GM19452 (cell line): Measurements from ENCODE around the gene NELFB.
"Not testable (repeated sequence)": the region's sequence is repeated elsewhere in the genome, so short reads cannot be mapped to it uniquely, and the experiment has no call there.

ENCODE experiments used
- ATAC-seq: cut with Tn5 transposase; IDR thresholded peaks from one replicate; pipeline ENCODE4 v1.9.1; 2021; ENCODE audit not compliant: unreplicated experiment

NELFB gene

DNA sequence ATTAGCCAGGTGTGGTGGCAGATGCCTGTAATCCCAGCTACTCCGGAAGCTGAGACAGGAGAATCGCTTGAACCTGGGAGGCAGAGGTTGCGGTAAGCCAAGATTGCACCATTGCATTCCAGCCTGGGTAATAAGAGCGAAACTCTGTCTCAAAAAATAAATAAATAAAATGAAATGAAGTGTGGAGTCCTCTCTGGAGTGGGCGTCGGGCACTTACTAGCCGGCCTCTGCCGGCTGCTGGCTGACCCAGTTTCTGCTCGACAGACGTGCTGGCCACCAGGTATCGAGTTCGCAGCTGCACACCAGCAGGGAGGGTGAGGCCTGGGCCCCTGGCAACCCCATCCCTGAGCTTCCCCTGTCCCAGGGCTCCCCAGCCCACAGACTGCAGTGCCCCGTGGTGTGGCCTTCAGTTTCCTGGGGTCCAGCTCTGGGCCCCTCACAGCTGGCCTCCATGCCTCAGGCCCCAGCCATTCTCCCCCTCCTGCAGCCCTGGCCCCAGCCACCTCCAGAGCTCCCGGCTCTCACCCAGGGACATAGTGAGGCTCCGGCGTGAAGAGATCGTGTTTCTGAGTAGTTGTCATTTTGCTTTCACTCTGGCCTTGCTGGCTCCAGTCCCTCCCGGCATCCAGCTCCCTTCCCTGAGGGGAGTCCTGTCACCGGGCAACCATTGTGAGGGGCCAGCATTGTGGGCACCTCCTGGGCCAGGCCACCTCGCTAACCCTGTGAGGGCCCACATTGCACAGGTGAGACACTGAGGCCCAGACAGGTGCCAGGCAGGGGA is 7.8 kb upstream of the NELFB start:
- ATAC-seq: no peak

DNA sequence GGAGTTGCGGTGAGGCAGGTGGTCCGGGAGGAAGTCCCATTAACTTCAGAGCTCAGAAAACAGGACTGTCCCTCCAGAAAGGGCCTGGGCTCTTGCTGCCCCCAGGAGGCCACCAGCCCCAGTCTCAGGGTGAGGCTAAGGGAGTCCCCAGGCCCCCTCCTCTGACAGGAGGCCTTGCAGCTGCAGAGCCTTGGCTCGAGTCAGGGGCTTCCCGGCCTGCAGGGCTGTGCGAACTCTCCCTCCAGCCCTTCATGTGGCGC is 7.3 kb upstream of the NELFB start:
- ATAC-seq: no peak

DNA sequence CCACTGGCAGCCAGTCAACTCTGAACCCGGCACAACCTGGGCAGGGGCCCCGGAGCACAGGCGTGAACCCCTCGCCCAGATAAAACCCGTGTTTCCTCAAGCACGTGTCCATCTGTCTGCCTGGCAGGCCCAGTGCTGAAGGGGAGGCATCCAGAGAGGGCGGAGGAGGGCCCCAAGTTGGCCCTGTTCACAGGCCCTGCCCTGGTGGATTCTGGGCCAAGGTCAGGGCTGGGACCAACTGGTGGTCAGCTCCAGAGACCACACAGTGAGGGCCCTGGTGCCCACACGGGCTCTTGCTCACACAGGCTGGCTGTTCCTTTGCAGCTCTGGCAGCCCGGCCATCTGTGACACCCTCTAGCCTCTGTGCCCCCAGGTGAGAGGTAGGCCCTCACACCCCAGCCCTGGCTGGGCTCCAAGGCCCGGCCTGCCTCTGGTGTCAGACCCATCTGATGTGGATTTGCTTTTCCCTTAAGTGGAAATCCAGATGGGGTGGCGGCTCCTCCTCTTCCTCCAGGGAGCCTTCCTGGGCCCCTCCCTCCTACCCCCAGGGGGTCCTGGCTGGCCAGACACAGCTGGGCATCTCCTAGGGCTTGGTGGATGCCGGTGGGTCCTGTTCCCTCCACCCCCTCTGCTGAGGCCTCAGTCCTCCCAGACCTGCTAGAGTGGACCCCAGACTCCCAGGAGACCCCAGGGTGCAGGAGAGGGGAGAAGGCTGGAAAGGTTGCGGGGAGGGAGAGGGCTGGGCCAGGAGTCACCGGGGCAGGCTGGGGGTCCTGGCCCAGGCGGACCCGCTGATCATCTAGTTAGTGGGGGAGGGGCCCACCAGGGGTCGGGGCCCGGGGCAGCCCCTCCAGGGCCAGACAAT is 4.6 kb upstream of the NELFB start:
- no peak for ATAC-seq

DNA sequence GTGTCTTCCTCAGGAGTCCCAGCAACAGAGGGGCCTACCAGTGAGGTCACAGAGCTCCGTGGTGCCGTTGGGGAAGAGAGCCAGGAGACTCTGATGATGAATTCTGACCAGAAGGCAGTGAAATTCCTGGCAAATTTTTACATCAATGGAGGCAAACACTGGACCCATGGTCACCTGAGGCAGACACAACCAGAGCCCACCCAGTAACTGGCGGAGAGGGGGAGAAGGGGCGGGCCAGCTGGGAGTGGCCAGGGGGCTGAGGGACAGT is 4.0 kb upstream of the NELFB start, which contains the start of gene STPG3:
STPG3 (plus strand) TSS at position 93 of the 268 bp plus-strand sequence; CDS start at position 94, 1 bp downstream.
- ATAC-seq: no peak

DNA sequence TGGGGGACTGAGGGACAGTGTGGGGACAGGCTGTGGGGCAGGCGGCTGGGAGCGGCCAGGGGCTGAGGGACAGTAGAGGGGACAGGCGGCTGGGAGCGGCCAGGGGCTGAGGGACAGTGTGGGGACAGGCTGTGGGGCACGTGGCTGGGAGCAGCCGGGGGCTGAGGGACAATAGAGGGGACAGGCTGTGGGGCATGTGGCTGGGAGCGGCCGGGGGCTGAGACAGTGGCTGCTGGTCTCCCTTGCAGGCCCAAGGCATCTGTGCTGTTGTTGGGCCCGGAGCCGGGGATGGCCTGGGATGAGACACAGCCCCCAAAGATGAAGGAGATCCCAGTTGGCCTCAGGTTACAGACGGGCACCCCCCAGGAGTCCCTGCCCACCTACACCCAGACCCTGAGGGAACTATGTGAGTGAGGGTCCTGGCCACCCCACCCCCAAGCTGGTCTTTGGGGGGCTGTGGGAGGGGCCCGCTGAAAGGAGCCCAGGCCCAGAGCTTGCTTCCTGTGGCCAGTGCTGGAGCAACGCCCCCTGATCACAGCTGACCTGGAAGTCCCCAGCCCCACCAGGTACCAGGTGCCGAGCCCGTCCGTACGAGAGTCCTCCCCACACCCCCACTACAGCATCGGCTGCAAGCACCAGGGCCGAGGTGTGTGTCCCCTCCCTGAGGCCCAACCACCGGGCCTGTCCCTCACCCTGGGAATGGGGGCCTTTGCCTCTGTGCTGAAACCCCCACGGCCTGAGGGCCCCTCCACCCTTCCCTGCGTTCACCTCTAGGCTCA is 3.4 kb upstream of the NELFB start:
- no peak for ATAC-seq

DNA sequence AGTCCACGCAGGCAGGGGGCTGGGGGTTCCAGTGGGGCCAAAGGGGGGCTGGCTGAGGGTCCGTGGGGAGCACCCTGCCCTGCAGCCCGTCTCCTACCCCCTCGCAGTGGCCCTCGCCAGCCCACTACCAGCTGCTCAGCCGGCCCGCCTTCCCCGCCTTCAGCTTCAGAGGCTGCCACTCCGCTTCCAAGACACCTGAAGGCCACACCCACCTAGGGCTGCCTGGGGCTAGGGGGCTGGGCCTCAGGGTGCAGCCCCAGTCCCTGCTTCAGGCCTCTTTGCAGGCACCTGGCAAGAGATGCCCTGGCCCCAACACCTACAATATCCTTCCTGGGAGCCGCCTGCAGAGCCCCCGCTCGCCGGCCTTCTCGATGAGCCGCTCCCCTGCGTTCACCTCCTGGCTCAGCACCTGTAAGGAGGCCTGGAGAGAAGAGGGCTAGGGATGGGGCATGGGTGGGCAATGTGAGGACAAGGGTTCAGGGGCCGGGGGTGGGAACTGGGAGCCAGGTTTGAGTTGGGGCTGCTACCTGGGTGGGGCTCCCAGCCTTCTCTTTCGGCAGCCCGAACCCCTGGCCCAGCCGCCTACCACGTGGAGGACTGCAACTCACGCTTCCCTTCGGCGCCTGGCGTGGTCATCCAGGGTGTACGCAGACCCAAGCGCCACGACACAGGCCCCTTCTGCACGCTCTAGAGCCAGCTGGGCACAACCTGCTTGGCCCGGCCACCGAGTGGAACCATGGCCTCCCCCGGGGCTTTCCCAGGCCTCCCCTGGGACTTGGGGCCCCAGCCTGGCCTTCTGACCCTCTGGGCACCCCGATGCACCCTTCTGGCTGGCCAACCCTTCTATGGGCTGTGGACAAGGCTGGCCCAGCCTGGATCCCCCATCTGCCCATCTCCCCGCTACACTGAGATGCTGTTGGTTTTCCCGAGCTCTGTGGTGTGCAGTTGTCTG is 2.3 kb upstream of the NELFB start:
- ATAC-seq: no peak

DNA sequence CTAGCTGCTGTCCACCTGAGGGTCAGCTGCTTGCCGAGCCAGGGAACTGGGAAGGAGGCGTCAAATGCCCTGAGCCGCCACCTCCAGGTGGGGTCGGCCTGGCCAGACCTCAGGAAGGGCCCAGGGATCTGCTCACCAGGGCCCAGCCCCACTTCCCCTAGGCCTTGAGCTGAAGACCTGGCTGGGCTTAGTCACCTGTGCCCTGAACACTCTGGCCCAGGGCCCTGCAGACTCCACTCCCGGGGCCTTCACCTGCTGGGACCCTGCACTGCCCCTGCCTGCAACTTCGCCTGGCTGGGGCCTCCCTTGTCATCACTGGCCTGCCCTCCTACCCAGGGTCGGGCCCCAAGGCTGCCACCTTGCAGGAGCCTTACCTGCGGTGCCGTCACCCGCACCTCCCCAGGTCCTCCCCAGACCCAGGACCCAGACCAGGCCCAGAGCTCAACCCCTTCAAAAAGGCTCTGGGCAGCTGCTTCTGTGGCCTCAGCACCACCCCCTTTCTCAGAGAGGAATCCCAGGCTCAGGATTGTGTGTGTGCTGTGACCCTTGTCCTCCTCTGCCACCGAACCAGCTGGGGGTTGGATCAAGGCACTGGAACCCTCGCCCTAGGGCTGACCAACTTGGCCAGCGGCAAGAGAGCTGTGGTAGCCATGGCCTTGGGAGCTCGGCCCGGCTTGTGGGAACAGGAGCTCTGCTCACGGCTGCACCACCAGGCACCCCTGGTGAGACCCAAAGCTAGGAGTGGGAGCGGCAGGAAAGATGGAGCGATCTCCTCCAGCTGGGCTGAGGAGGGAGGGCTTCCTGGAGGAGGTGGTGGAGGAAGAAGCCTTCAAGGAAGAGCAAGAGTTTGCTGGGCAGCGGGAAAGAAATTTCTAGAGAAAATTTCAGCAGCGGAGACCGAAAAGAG is 1.2 kb upstream of the NELFB start:
- no peak for ATAC-seq

DNA sequence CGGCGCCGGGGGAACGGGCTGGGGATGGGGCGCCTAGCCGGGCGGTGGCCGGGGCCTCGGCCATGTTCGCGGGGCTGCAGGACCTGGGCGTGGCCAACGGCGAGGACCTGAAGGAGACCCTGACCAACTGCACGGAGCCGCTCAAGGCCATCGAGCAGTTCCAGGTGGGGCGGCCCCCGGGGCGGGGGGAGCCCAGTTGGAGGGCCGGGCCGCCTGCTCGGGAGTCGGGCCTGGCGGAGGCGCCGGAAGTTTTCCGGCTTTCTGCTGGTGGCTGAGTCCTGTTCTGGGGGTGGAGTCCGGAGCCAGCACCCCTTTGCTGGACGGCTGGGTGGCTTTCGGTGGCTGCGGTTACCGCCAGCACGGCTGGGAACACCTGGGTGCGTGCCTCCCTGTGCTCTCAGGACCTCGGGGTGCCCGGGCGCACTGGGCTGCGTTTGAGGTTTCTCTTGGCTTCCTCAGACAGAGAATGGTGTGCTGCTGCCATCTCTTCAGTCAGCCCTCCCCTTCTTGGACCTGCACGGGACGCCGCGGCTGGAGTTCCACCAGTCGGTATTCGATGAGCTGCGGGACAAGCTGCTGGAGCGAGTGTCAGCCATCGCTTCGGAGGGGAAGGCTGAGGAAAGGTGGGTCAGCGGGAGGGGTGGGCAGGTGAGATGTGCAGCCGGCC is 454 bp downstream of the NELFB start:
- peak; percentile 41 for ATAC-seq

DNA sequence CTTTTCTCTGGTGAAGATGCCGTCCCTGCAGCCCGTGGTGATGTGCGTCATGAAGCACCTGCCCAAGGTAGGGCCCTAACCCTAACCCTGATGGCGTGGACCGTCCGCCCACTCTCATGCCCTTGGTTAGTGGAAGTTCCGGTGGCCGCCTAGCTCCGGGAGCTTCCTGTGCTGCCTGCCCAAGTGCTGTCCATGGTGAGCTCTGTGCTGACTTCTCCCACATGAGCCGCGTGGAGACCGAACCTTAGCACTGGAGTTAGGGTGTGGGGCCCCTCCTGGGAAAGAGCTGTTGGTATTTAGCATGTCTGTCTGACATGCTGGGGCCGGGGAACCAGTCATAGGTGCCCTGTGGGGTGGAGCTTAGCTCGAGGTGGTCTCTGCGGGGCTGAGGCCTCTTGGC is 1.2 kb downstream of the NELFB start:
- ATAC-seq: no peak

DNA sequence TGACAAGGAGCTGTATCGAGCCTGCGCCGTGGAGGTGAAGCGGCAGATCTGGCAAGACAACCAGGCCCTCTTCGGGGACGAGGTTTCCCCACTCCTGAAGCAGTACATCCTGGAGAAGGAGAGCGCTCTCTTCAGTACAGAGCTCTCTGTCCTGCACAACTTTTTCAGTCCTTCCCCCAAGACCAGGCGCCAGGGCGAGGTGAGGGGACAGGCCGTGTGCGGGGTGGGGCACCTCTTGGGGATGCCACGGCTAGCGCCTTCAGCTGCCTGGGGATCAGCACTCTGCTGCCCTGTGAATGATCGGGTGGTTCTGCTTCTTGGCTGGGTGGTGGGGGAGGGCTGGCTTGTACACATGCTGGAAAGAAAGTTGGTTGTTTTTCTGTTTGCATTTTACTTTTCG is 1.7 kb downstream of the NELFB start:
- no peak for ATAC-seq

DNA sequence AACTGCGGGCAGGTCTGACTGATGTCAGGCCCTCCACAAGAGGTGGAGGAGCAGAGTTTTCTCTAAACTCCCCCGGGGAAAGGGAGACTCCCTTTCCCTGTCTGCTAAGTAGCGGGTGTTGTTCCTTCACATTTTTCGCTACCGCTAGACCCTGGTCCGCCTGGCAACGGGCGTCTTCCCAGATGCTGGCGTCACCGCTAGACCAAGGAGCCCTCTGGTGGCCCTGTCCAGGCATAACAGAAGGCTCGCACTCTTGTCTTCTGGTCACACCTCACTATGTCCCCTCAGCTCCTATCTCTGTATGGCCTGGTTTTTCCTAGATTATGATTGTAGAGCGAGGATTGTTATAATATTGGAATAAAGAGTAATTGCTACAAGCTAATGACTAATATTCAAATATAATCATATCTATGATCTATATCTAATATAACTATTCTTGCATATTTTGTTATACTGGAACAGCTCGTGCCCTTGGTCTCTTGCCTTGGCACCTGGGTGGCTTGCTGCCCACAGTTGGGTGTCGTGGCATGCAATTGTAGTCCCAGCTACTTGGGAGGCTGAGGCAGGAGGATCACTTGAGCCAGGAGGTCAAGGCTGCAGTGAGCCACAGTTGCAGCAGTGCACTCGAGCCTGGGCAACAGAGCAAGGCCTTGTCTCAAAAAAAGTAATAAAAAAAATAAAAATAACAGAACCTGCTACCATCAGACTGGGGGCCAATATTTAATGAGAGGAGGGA is 7.2 kb downstream of the NELFB start:
- ATAC-seq: not testable (repeated sequence)

DNA sequence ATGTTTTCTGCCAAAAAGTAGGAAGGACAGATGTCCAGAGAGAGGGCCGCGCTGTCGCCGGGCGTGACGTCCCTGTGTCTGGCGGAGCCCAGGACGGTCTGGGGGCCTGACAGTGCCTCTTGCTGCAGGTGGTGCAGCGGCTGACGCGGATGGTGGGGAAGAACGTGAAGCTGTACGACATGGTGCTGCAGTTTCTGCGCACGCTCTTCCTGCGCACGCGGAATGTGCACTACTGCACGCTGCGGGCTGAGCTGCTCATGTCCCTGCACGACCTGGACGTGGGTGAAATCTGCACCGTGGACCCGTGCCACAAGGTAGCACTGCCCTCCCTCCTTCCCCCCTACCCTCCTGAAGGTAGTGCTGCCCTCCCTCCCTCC is 7.8 kb downstream of the NELFB start:
- no peak for ATAC-seq

DNA sequence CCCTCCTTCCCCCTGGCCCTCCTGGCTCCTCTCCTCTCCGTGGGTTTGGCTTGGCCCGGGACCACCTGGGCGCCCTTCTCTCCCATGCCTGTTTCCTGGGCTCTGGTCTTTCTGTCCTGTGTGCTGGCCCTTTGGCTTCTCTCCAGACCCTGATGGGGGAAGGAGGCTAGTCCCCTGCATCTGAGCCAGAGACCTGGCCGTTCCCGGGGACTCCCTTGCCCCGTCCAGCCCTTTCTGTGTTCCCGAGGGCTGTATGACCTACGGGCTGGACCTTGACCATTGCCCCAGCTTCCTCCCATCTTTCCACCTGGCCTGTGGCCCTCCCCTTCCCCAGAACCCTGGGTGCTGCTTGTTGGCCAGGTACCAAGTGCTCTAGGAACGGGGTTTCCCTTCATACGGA is 8.4 kb downstream of the NELFB start:
- no peak for ATAC-seq

DNA sequence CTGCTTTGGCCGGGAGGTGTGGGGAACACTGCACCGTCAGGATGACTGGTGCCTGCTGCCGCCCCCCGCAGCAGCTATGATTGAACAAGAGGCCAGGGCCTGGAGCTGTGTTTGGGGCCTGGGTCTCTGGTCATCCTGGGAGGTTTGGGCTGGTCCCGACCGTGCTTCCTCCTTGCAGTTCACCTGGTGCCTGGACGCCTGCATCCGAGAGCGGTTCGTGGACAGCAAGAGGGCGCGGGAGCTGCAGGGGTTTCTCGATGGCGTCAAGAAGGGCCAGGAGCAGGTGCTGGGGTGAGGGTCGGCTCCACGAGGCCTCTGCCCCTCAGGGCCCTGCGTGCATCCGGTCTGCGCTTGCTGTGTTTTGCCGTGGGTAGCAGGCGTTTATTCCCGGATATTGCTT is 8.9 kb downstream of the NELFB start:
- no peak for ATAC-seq

DNA sequence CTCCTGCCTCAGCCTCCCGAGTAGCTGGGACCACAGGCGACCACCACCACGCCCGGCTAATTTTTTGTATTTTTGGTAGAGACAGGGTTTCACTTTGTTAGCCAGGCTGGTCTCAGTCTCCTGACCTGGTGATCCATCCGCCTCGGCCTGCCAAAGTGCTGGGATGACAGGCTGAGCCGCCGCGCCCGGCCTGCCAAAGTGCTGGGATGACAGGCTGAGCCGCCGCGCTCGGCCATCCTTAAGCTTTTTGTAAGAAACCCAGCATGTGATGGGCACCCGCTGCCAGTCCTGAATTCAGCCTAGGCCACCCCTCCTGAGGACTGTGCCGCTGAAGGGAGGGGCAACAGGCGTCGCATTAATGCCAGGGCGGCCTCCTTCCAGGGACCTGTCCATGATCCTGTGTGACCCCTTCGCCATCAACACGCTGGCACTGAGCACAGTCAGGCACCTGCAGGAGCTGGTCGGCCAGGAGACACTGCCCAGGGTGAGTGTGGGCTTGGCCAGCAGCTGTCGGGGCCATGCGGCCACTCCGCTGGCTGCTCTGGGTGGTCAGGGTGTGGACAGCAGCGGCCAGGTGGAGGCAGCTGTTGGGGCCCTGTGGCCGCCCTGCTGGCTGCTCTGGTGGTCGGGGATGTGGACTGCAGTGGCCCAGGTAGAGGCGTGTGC is 10.5 kb downstream of the NELFB start:
- ATAC-seq: no peak

DNA sequence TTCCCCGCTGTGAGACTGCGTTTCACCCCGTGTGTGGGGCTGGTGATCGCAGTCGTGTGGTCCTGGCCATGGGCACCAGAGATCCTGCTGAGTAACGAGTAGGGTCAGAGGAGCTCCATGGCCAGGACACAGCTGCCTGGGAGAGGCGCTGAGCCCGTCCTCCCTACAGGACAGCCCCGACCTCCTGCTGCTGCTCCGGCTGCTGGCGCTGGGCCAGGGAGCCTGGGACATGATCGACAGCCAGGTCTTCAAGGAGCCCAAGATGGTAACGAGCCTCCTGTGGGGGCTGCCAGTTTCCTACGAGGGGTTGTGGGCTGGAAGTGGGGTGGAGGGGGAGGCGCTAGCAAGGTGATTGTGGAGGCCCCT is 11.0 kb downstream of the NELFB start:
- ATAC-seq: no peak

DNA sequence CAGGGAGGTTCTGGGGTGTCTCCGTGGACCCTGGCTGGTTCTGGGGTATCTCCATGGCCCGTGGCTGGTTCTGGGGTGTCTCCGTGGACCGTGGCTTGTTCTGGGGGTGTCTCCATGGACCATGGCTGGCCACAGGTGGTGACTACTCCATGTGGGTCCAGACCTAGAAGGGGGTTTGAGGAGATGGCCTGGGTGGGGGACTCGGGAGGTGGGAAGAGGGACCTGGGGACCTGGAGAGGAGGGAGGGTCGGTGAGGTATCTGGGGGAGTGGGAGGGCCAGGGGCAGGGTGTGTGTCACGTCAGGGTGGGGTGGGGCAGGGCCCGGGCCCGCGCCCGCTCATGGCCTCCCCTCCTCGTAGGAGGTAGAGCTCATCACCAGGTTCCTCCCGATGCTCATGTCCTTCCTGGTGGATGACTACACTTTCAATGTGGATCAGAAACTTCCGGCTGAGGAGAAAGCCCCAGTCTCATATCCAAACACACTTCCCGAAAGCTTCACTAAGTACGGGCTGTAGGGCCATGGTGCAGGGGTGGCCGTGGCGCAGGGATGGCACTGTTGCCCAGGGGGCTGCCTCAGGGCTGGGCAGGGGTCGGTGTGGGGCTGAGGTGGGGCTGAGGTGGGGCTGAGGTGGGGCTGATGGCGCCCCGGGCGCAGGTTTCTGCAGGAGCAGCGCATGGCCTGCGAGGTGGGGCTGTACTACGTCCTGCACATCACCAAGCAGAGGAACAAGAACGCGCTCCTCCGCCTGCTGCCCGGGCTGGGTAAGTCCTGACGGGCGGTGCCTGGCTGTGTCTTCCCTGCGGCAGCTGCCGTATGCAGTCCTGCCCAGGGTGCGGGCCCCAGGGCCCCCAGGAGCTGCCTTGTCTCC is 11.7 kb downstream of the NELFB start:
- no peak for ATAC-seq
